HG03469 (cell line): ENCODE results near the gene DCAF8L2.
"Not testable (repeated sequence)": the region's sequence is repeated elsewhere in the genome, so short reads cannot be mapped to it uniquely, and the experiment has no call there.

Experiments used
- ATAC-seq: cut with Tn5 transposase; IDR thresholded peaks from one replicate; pipeline ENCODE4 v1.9.1; 2021; ENCODE audit warnings: mild to moderate bottlenecking, moderate library complexity, moderate number of reproducible peaks; ENCODE audit not compliant: unreplicated experiment

Gene DCAF8L2

DNA sequence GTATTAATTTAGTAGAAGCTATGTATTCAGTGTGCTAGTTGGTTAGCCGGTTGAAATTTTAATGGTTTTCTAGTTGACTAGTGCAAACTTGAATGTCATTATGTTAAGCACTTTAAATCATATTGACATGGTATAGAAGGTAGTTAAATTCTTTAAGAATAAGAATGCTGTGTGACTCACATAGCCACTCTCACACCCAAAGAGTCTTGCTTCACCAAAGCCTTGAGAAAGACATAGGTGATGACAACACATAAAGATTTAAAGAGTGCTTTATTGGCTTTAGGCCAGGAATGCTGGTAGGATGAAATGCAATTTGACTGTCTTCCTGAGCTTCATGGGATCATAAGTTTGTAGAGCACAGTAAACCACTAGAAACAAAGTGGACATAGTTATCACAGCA, 85.3 kb downstream of the DCAF8L2 start:
- ATAC-seq = no peak

- ATAC-seq = no peak
These were observed 89.1 kb downstream of the DCAF8L2 start for GRCh38 chrX:27679281-27679680.

GRCh38 chrX:27680726-27681125, 90.6 kb downstream of the DCAF8L2 start:
- ATAC-seq = no peak

DNA sequence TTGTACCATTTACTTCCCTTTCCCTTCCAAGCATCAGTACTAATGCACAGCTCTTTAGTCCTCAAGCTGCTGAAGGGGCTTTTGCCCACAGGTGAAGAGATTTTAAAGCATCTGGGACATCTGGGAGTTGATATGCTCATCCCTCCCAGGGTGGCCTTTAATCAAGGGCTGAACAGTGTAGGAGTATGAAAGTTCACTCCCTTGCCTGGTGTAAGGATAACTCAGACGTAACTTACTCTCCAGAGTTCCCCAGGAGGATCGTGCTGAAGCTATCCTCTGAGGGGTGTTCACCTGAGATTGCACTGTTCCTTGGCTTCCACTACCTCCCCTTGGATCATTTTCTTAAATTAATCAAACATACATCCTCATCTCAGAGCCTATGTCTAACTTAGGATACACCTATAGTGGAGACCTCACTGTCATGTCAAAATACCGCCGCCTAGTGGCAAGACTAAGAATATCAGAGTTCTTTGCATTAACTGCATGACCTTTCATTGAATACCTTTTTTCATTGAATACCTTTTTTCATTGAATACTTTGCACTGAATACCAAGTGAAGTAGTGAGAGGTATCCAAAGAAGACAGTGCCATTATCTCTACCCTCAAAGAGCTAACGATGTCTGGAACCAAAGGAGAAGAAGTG, 93.5 kb downstream of the DCAF8L2 start:
- not testable (repeated sequence) for ATAC-seq

- ATAC-seq = no peak
These were observed 104.5 kb downstream of the DCAF8L2 start for GRCh38 chrX:27694667-27695066.

DNA sequence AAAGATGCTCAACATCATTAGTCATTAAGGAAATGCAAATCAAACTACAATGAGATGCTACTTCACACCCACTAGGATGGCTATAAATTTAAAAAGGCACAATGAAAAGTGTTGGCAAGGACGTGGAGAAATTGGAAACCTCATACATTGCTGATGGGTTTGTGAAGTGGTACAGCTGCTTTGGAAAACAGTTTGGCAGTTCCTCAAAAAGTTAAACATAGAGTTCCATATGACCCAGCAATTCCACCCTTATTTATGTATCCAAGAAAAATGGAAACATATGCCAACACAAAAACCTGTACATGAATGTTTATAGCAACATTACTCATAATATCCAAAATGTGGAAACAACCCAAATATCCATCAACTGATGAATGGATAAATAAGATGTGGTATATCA, 116.4 kb downstream of the DCAF8L2 start:
- no peak for ATAC-seq

GRCh38 chrX:27715610-27716009, 125.5 kb downstream of the DCAF8L2 start:
- no peak for ATAC-seq

GRCh38 chrX:27728291-27728690, 138.1 kb downstream of the DCAF8L2 start:
- ATAC-seq = no peak

DNA sequence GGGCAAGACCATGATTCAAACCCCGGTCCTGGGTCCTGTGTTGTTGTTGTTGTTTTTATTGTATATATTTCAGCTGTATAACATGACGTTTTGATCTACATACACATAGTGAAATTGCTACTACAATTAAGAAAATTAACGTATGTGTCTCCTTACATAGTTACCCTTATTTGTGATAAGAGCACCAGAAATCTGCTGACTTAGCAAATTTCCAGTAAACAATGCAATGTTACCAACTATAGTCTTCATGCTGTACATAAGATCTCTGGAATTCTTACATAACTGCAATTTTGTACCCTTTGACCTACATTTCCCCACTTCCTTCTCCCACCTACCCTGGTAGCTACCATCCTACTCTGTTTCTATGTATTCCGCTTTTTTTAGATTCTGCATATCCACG, 141.8 kb downstream of the DCAF8L2 start:
- ATAC-seq = no peak

GRCh38 chrX:27735914-27736313, 145.8 kb downstream of the DCAF8L2 start:
- ATAC-seq = no peak

- ATAC-seq = no peak
These were observed 150.8 kb downstream of the DCAF8L2 start for GRCh38 chrX:27740933-27741332.

GRCh38 chrX:27743521-27743920, 153.4 kb downstream of the DCAF8L2 start:
- ATAC-seq = not testable (repeated sequence)

DNA sequence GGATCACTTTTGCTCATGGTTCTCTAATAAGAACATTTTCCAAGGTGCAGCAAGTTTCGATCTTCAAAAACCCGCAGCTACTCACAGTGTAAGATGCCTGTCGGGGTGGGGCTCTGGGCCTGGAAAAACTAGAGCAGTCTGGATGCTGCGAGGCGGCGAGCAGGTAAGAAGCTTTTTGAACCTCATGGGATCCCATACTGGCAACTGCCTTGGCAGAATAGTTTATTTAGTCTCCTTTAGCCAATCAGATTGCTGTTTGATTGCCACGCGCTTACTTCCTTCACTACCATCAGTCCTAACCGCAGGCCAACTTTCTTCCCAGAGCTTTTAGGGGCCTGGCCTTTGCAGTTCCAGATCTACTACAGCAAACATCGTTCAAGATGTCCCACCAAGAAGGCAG, 156.4 kb downstream of the DCAF8L2 start:
- ATAC-seq = no peak

GRCh38 chrX:27750298-27750697, 160.2 kb downstream of the DCAF8L2 start:
- ATAC-seq = not testable (repeated sequence)

GRCh38 chrX:27751976-27752375, 161.8 kb downstream of the DCAF8L2 start:
- no peak for ATAC-seq

DNA sequence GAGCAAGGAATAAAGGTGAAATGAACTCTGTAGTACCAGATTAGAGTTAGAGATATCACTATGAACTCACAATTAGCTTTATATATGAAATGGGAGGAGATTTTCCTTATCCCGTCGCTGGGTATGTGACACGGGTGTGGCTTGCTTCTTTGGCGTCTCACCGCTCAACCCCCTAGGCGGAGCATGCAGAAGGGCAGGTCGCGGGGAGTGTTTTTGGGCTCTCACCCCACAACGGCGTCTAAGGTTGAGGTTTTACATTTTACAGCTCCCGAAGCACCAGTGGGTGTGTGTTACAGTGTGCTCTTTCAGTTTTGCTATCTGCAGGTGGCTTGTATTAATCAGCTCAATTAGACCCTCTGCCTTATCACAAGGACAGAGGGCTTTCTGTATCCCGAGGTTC, 175.6 kb downstream of the DCAF8L2 start:
- no peak for ATAC-seq

DNA sequence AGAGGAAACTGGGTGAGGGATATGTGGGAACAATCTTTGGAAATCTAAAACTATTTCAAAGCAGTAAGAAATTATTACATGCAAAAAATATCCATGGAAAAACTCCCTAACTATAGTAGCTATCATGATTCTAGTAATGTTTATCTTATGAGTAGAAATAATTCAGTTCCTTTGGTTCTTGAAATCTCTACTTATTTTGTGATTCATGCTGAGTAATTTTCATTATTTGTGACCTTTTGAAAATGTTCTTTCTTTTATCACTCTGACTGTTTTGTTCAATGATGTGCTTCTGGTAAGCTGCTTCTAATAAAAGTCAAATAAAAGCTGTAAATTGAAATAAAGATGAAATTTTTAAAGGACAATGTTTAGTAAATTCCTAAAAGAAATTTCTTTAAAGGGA, 177.2 kb downstream of the DCAF8L2 start:
- no peak for ATAC-seq

DNA sequence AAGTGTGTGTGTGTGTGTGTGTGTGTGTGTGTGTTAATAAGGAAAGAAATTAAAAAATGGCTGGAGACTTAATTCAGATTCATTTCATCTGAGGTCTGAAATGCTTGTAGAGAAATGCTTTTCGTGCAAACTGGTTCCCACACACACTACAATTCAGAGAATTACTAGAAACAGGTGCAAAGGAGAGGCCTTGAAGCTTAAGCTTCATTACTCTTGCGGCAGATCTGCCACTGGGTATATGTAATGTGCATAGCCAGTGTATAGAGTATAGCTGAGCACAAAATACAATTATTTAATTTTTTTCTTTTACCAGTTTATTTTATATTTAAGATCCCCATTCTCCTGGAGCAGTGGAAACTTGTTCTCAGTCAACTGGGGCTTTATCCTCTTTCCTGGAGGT, 185.8 kb downstream of the DCAF8L2 start:
- ATAC-seq = no peak

DNA sequence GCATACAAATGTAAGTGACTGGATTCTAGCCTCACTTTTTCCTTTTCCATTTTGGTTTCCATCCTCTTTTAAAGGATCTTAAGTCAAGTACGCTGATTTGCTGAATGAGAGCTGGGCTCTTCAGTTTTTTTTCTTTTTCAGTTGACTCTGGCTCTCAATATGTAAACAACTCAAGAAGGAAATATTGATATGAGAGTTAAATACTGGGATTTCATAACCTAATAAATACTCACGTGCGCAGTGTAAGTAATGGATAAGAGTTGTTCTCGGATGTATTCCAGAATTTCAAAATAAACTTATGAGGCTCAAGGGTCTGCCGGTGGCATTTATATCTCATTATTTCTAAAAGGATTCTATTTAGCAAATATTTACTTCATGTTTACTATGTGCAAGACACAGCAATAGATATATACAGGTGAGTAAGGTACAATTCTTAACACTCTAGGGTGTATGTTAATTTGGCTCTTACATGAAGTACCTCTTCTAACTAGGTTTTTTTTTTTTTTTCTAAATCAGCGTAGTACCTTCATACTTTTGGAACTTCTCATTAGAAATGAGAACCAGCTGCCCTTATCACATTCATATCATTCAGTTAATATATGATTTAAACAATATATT, 206.6 kb downstream of the DCAF8L2 start:
- no peak for ATAC-seq

DNA sequence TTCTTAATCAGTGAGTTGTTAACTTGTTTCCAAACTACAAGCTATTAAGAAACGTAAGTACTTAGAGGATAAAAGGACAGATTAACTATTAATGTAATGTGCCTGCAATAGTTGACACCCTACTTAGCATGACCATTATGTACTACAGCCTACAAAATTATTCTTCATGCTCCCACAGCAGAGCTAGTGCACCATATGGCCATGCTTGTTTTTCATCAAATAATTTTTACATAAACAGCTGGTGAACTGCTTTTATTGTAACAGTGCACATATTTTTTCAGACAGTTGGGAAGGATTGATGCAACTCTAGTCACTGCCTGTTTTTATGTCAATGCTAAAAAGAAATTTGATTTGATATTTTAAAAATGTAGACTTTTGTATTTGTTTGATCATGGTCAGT, 207.4 kb downstream of the DCAF8L2 start:
- ATAC-seq = no peak
